Left renal pelvis (tissue), 4 donors: ENCODE results near the gene CSTF2T. TPM values are rescaled to one million over a fixed set of nuclear protein-coding genes. Genes with fewer than 3 reads are reported as not detected.

Experiments
- DNase-seq, 4 donors: peaks; one replicate each; pipeline ENCODE4 v3.0.0-alpha.2; 2013; ENCODE audit warnings: low read depth in 4 of 4, low spot score in 3 of 4
- polyA plus RNA-seq, 4 donors: library from polyadenylated mRNA; unstranded; fragments of 120-200 nt; gene quantifications; one replicate each; pipeline ENCODE4 v1.2.1, GENCODE V29; 2013; ENCODE audit not compliant: insufficient read length in 4 of 4

CSTF2T gene
- 10 to 100 TPM; 34.5 to 44.8 (median 42.1) TPM for polyA plus RNA-seq

- DNase-seq = peak; percentile 92 to 96 (median 94)
These were observed at the start of gene CSTF2T for GRCh38 chr10:51699475-51700227. Gene CSTF2T, minus strand, starts transcription at chr10:51699595. Its CDS starts 46 bp downstream, at chr10:51699549.

GRCh38 chr10:51748959-51749358, 49.6 kb upstream of the CSTF2T start:
- DNase-seq = no peak

GRCh38 chr10:51747216-51747615, 47.8 kb upstream of the CSTF2T start:
- no peak for DNase-seq

GRCh38 chr10:51745397-51745796, 46.0 kb upstream of the CSTF2T start:
- no peak for DNase-seq

DNA sequence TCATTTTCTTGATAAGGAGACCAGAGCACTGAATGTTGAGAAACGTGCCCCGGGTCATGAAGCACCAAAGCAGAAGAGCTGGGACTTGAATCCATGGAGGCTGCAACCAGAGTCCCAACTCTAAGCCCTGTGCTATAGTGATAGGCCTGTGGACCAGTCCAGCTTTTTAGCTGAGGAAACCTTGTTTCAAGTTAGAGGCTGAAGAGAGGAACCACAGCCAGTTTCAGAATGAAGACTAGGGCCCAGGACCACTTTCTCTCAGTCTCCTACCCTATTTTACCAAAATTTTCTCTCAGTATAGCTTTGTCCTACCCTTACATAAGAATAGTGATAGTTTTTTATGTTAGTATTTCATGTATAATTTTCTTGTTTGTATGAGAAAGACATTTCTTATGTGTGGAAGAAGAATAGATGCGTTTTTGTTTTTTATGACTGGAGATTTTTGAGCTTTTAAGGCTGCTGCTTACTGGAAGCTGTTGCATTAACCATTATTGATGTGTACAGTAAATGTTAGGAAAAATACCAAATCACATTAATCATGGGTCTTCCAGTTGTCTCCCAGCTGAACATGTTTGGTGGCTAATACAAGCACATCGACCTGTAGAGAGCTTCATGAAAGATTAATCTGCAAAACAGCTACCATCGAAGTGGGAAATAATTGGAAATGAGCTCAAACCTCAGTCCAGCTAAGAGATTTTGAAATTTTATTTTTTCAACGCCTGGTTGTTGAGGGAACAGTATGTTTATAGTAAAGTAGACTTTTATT, 45.0 kb upstream of the CSTF2T start:
- DNase-seq = no peak

DNA sequence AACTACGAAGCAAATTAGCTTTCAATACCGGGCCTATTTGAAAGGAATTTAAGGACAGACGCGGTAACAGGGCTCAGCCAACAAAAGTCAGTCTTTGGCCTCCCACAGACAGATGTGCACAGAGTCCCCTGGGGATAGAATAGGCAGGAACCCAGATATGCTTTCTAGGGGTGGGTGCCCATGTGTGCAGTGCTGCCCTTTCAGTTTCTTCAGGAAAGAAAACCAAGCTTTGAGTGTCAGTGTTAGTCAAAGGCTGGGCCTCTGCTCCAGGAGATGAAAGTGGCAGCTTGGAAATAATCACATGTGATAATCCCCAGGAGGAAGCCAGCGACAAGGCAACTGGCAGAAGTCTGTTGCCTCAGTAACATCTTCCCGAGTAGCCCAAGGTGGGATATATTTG, 43.8 kb upstream of the CSTF2T start:
- DNase-seq = no peak

DNA sequence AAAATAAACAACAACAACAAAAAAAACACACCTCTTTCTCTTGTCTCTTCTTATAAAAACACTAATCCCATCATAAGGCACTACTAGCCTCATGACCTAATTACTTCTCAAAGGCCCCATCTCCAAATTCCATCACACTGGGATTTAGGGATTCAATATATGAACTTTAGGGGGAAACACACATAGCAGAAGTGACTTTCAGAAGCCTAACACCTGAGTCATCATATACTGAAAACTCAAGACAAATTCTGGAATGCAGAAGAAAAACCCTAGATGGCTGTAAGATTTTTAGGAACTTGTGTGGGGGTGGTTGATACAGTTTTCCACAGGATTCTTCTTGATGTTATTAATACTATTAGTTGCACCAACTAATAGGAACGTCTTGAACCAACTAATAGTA, 33.7 kb upstream of the CSTF2T start:
- no peak for DNase-seq

GRCh38 chr10:51729822-51730555, 30.6 kb upstream of the CSTF2T start:
- DNase-seq = peak in 3 of 4 donors; percentile 12 to 24 (median 22)

GRCh38 chr10:51724038-51724437, 24.6 kb upstream of the CSTF2T start:
- DNase-seq = no peak

- DNase-seq = no peak
These were observed 19.5 kb upstream of the CSTF2T start for GRCh38 chr10:51718804-51719291.

DNA sequence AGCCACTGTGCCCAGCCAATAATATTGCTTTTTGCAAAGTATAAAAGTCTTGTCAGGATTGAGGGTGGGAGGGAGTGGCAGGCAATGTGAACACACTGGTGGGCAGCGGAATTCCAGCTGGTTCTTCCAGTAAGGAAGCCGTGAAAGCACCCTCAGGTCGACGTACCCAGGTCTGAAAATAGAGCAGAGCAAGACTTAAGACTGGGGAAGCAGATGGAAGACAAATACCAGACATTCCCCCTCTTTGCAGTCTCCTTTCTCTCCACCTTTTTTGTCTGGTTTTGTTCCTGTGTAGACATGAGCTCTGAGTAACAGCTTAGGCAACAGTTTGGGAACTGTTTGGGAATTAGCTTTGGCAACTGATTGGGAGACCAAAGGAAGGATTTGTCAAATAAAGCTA, 17.6 kb upstream of the CSTF2T start:
- no peak for DNase-seq

DNA sequence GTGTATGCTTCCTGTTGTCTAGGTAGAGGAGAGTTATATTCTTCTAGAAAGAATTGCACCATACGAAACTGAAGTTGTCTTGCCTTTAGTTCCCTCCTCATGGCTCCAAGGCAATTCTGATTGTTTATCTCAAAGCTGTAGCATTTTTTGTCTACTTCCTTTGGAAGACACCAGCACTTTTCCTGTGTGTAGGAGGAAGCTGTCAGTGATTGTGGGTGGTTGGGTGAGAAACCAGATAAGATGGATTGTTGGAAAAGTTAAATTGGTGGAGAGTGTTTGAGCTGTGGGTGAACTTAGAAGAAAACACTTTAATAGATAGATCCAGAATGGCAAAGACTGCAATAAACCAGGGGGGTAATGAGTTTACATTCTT, 12.1 kb upstream of the CSTF2T start:
- DNase-seq = no peak

DNA sequence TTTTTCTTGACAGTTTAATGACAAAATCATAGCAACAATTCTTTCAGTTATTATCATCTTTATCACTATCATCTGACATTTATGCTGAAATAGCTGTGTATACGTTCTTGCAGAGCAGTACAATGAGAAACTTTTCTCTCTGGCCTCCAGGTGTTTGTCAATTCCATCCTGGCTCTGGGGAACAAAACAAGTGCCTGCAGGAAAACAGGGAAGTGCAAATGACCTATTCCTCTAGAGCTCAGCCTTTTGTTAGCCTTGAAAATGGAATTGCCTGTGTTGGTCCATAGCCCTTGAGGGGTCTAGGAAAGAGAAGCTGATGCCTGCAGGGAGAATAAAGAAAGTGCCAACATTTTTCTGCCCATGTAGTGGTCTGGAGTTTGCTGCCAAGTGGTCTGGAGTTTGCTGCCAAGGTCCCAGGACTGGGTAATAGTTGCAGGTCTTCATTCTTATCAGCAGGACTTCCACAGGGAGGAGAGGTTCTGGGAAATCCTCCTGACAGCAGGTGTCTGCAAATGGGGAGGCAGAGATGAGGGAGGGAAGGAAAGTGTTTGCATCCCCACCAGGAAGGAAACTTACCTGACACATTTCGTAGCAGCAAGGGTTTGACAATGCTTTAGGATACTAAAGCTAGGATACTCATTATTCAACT, 10.1 kb upstream of the CSTF2T start:
- no peak for DNase-seq

GRCh38 chr10:51708609-51709008, 9.2 kb upstream of the CSTF2T start:
- DNase-seq = no peak

DNA sequence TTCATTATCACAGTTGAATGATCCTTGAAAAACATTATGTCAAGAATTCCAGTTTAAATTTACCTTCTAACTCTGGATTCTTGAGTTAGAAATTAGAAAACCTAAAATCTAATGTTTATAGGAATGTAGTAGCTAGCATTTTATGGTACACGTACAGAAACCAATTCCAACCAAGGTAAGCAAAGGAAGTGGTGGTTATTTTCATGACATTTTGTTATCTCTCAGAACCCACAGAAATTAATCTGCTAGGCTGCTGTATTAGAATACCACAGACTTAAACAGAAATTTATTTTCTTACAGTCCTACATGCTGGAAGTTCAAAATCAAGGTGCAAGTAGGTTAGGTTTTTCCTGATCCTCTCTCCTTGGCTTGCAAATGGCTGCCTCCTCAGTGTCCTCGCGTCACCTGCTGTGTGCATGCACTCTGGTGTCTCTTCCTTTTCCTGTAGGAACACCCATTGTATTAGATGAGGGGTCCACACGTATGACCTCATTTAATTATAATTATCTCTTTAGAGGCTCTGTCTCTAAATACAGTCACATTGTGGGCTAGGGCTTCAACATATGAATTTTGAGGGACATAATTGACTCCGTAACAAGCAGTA, 8.5 kb upstream of the CSTF2T start:
- no peak for DNase-seq

DNA sequence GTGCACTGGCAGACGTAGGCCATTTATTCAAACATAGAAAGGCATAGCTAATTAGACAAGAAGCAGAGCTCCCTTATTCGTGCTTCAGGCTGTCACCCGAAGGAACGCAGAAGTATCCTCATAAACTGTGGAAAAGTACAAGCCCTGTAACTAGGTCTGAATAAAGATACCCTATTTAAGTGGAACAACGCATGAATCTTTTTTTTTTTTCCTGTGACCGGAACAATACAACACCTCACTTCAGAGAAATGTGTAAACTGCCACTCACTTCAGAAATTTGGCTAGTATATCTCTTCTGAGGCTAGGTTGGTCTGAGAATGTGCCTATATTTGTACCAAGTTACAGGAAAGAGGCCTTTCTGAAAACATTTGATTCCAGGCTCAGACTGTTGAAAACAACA, 8.0 kb upstream of the CSTF2T start:
- DNase-seq = no peak

DNA sequence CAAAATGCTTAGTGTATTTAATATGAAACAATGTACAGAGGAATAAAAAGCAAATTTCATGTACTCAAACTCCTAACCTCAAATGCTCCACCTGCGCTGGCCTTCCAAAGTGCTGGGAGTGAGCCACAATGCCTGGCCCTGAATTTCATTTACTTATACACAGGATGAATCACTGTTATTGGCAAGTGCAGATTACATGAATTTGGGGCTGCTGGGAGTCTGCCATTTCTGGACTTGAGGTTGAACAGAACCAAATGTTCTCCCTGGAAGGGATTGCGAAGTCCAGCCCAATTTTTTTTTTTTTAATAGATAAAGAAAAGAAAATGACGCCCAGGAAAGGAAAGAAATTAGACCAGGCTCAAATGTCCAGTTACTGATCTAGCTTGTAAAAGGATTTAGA, 6.8 kb upstream of the CSTF2T start:
- no peak for DNase-seq

DNA sequence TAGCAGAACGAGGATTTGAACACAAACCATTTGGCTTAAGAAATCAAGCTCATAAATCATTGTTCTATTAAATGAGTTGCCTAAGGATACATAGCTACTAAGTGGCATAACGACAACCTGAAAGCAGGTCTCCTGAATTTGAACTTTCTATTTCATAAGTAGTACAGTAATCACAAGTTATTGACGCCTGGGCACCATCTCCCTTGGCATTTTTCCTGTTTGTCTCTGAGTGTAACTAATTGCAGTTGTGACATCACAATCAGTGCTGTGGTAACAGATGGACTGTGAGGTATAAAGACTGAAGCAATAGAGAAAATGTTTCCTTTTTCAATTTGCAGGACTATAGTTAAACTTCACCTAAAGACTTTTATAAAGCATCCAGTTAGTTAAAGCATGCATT, 6.4 kb upstream of the CSTF2T start:
- no peak for DNase-seq

DNA sequence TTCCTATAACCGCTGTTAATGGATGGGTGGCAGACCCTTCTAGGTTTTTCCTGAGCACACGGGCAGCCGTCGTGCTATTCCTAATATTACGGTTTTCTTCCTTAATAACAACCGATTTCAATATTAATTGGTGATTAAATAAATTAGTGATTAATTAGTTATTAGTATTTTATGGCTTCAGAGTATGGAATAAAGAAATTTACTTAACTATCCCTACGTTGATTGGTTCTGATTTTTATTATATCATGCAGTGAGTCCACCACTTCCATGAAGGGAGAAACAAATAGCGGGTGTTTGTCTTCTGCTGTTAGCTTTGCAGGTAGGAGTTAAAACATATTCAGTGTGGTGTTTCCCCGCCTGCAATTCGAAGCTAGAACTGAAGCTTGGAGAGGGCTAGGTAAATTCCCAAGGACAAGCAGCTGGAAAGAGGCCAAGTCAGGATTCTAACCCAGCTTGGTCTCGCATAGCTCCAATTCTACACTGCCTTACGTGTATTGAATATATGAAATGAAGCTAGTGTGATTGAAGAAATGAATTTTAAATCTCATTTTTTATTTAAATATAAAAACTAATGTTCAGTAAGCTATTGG, 928 bp upstream of the CSTF2T start:
- DNase-seq = peak; percentile 26 to 40 (median 34)

- DNase-seq = no peak
These were observed 285 bp downstream of the CSTF2T start for GRCh38 chr10:51699145-51699474.
